ENCODE measurements around the gene TCF21. TPM values are rescaled to one million over a fixed set of nuclear protein-coding genes. Genes with fewer than 3 reads are reported as not detected.

Gene TCF21
- total RNA-seq, 6 experiments from 2014 or later = 0.46 to 1.5 (median 0.99) TPM

- no peak for TF ChIP-seq POLR2A (IDR thresholded peaks at IDR 0.05)
- TF ChIP-seq CTCF (IDR thresholded peaks at IDR 0.05) = no peak
- Histone ChIP-seq H3K4me3 (no peak overlapping the region), H3K27me3 (peaks cover 23 to 45% of the 10 kb centered on the region in 2 donors), H3K27ac (no peak overlapping the region), H3K4me1 (peaks cover 0 to 20% (median 2%) of the 10 kb centered on the region in 4 donors), H3K36me3 (no peaks in the 10 kb centered on the region), H3K9me3 (no peaks in the 10 kb centered on the region)
- no peak for DNase-seq
- no peak for ATAC-seq
- intact Hi-C loops (cut with DNase I) = no loop called here
- 17% methylated on average over 4 of the region's 4 CpGs for WGBS (ENCODE audit: insufficient coverage, low coverage, low lambda C conversion rate, missing lambda C conversion rate)
Measured at GRCh38 chr6:133893946-133894345, 5.0 kb downstream of the TCF21 start.

- no peak for ATAC-seq
- 25% methylated on average over 2 of the region's 2 CpGs for WGBS (ENCODE audit: insufficient coverage, low coverage, low lambda C conversion rate, missing lambda C conversion rate)
- TF ChIP-seq POLR2A (IDR thresholded peaks at IDR 0.05) (no peak), CTCF (IDR thresholded peaks at IDR 0.05) (no peak)
- Histone ChIP-seq H3K27ac (no peak overlapping the region), H3K36me3 (no peaks in the 10 kb centered on the region), H3K4me3 (no peak overlapping the region), H3K9me3 (no peaks in the 10 kb centered on the region), H3K27me3 (peaks cover 23 to 41% of the 10 kb centered on the region in 2 donors), H3K4me1 (peaks cover 0 to 20% (median 2%) of the 10 kb centered on the region in 4 donors)
- intact Hi-C loops (cut with DNase I) = no loop called here
- DNase-seq = no peak
Measured at GRCh38 chr6:133894369-133894768, 5.5 kb downstream of the TCF21 start.

GRCh38 chr6:133894795-133895358 is 6.0 kb downstream of the TCF21 start:
- 21% methylated on average over 5 of the region's 5 CpGs for WGBS (ENCODE audit: insufficient coverage, low coverage, low lambda C conversion rate, missing lambda C conversion rate)
- no peak for TF ChIP-seq POLR2A (IDR thresholded peaks at IDR 0.05)
- no peak for TF ChIP-seq CTCF (IDR thresholded peaks at IDR 0.05)
- ATAC-seq (no peak), DNase-seq (no peak)
- Histone ChIP-seq H3K4me3 (no peak overlapping the region), H3K27me3 (peaks cover 18 to 36% of the 10 kb centered on the region in 2 donors), H3K27ac (no peak overlapping the region), H3K9me3 (no peaks in the 10 kb centered on the region), H3K4me1 (peaks cover 0 to 20% (median 2%) of the 10 kb centered on the region in 4 donors), H3K36me3 (no peaks in the 10 kb centered on the region)
- intact Hi-C loops (cut with DNase I) = no loop called here

GRCh38 chr6:133895573-133896343 is 6.8 kb downstream of the TCF21 start:
- ATAC-seq (peak in 3 of 4 donors; percentile 21 to 31 (median 21)), DNase-seq (no peak)
- Histone ChIP-seq H3K9me3 (no peaks in the 10 kb centered on the region), H3K4me1 (peaks cover 0 to 17% (median 2%) of the 10 kb centered on the region in 4 donors), H3K27me3 (peaks cover 18 to 35% of the 10 kb centered on the region in 2 donors), H3K27ac (no peak overlapping the region), H3K36me3 (no peaks in the 10 kb centered on the region), H3K4me3 (no peak overlapping the region)
- no peak for TF ChIP-seq POLR2A (IDR thresholded peaks at IDR 0.05)
- no peak for TF ChIP-seq CTCF (IDR thresholded peaks at IDR 0.05)
- WGBS (ENCODE audit: insufficient coverage, low coverage, low lambda C conversion rate, missing lambda C conversion rate) = 4% methylated on average over 19 of the region's 45 CpGs
- intact Hi-C loops (cut with DNase I) = no loop called here

Measured in right lobe of liver (tissue), 6 donors.